ENCODE measurements around the gene KLHL10.

The KLHL10 gene

GRCh38 chr17:41837761-41838538 is at the start of gene KLHL10:
TSS of gene KLHL10 (plus strand) at chr17:41837825. CDS start at chr17:41837933, 108 bp downstream.
- Histone ChIP-seq H3K27ac (ENCODE audit: low read depth, low read length, poor library complexity, severe bottlenecking) (no peak within 1 kb of the TSS), H3K9ac (ENCODE audit: low read length) (peak within 1 kb of the TSS; percentile 86), H2AFZ (ENCODE audit: low read length) (peak within 1 kb of the TSS; percentile 97), H3K9me3 (ENCODE audit: low read length) (no peaks in the 10 kb centered on the region), H3K4me3 (ENCODE audit: low read depth, low read length, poor library complexity, severe bottlenecking) (peak within 1 kb of the TSS; percentile 94), H3K4me1 (ENCODE audit: insufficient read depth, low read length, severe bottlenecking) (peaks cover 16% of the 10 kb centered on the region), H3K9me2 (ENCODE audit: low read depth, low read length) (no peaks in the 10 kb centered on the region), H3K79me2 (ENCODE audit: insufficient read depth, low read length) (no peaks in the 10 kb centered on the region), H3F3A (ENCODE audit: insufficient read depth, low read length) (no peaks in the 10 kb centered on the region), H3K36me3 (ENCODE audit: insufficient read depth, low read length) (peaks cover 5% of the 10 kb centered on the region), H4K20me1 (ENCODE audit: insufficient read depth, low read length) (no peaks in the 10 kb centered on the region), H3K4me2 (ENCODE audit: low read length) (peak within 1 kb of the TSS; percentile 66), H3K27me3 (ENCODE audit: insufficient read depth, low read length) (peaks cover 2% of the 10 kb centered on the region; the same call in 1 of the 2 replicates)
- TF ChIP-seq EZH2 (IDR thresholded peaks at IDR 0.05; ENCODE audit: borderline replicate concordance, low read length) (no peak), CTCF (IDR thresholded peaks at IDR 0.05; ENCODE audit: low read length) (no peak)

- no peaks in the 10 kb centered on the region for H4K20me1 ChIP-seq (ENCODE audit: insufficient read depth, low read length)
- H3F3A ChIP-seq (ENCODE audit: insufficient read depth, low read length) = no peaks in the 10 kb centered on the region
- no peak overlapping the region for H3K4me2 ChIP-seq (ENCODE audit: low read length)
- TF ChIP-seq CTCF (IDR thresholded peaks at IDR 0.05; ENCODE audit: low read length) (no peak), EZH2 (IDR thresholded peaks at IDR 0.05; ENCODE audit: borderline replicate concordance, low read length) (no peak)
- H2AFZ ChIP-seq (ENCODE audit: low read length) = no peak overlapping the region
- H3K9me3 ChIP-seq (ENCODE audit: low read length) = no peaks in the 10 kb centered on the region
- H3K9ac ChIP-seq (ENCODE audit: low read length) = no peak overlapping the region
- H3K27me3 ChIP-seq (ENCODE audit: insufficient read depth, low read length) = peaks cover 11% of the 10 kb centered on the region; the same call in 1 of the 2 replicates
- no peaks in the 10 kb centered on the region for H3K4me1 ChIP-seq (ENCODE audit: insufficient read depth, low read length, severe bottlenecking)
- H3K79me2 ChIP-seq (ENCODE audit: insufficient read depth, low read length) = no peaks in the 10 kb centered on the region
- H3K36me3 ChIP-seq (ENCODE audit: insufficient read depth, low read length) = no peaks in the 10 kb centered on the region
- H3K9me2 ChIP-seq (ENCODE audit: low read depth, low read length) = no peaks in the 10 kb centered on the region
- H3K4me3 ChIP-seq (ENCODE audit: low read depth, low read length, poor library complexity, severe bottlenecking) = no peak overlapping the region
- no peak overlapping the region for H3K27ac ChIP-seq (ENCODE audit: low read depth, low read length, poor library complexity, severe bottlenecking)
Measured at GRCh38 chr17:41792845-41793783, 44.5 kb upstream of the KLHL10 start.

- Histone ChIP-seq H3K27me3 (ENCODE audit: insufficient read depth, low read length) (peaks cover 11% of the 10 kb centered on the region; the same call in 1 of the 2 replicates), H3K9ac (ENCODE audit: low read length) (no peak overlapping the region), H3K9me2 (ENCODE audit: low read depth, low read length) (no peaks in the 10 kb centered on the region), H3K4me3 (ENCODE audit: low read depth, low read length, poor library complexity, severe bottlenecking) (no peak overlapping the region), H3K4me2 (ENCODE audit: low read length) (no peak overlapping the region), H3K9me3 (ENCODE audit: low read length) (no peaks in the 10 kb centered on the region), H2AFZ (ENCODE audit: low read length) (no peak overlapping the region), H4K20me1 (ENCODE audit: insufficient read depth, low read length) (no peaks in the 10 kb centered on the region), H3K79me2 (ENCODE audit: insufficient read depth, low read length) (no peaks in the 10 kb centered on the region), H3K4me1 (ENCODE audit: insufficient read depth, low read length, severe bottlenecking) (no peaks in the 10 kb centered on the region), H3F3A (ENCODE audit: insufficient read depth, low read length) (no peaks in the 10 kb centered on the region), H3K36me3 (ENCODE audit: insufficient read depth, low read length) (no peaks in the 10 kb centered on the region), H3K27ac (ENCODE audit: low read depth, low read length, poor library complexity, severe bottlenecking) (no peak overlapping the region)
- no peak for TF ChIP-seq EZH2 (IDR thresholded peaks at IDR 0.05; ENCODE audit: borderline replicate concordance, low read length)
- no peak for TF ChIP-seq CTCF (IDR thresholded peaks at IDR 0.05; ENCODE audit: low read length)
Measured at GRCh38 chr17:41793784-41794539, 43.7 kb upstream of the KLHL10 start.
